Cardiac muscle cell (in vitro differentiated cells and primary cell): Measurements from ENCODE around the gene VPREB3. TPM values are rescaled to one million over a fixed set of nuclear protein-coding genes. Genes with fewer than 3 reads are reported as not detected.

ENCODE experiments used
- DNase-seq, 2 donors: peaks; one replicate each; pipeline versions ENCODE4 v3.0.0 to v3.0.0-alpha.2; 2010 to 2017; ENCODE audit warnings: low read depth in 1 of 2, low spot score in 1 of 2
- H3K27ac ChIP-seq: fragments of 200-600 bp; sonication (generic); 2 replicates; pipeline ENCODE4 v1.5.1; 2016
- H3K27me3 ChIP-seq: fragments of 200-600 bp; sonication (generic); 2 replicates; pipeline ENCODE4 v1.6.0; 2016; ENCODE audit warnings: control low read depth
- H3K36me3 ChIP-seq: fragments of 200-600 bp; sonication (generic); 2 replicates; pipeline ENCODE4 v1.5.1; 2016; ENCODE audit warnings: control low read depth
- H3K4me1 ChIP-seq: fragments of 200-600 bp; sonication (generic); 2 replicates; pipeline ENCODE4 v1.8.1; 2017; ENCODE audit warnings: low read depth, mild to moderate bottlenecking, mixed run types
- H3K4me3 ChIP-seq: fragments of 200-600 bp; sonication (generic); 2 replicates; pipeline ENCODE4 v1.5.1; 2016; ENCODE audit warnings: mild to moderate bottlenecking
- H3K9me3 ChIP-seq: fragments of 200-600 bp; sonication (generic); 2 replicates; pipeline ENCODE4 v1.5.1; 2017; ENCODE audit warnings: low read depth, mild to moderate bottlenecking, control low read depth
- polyA plus RNA-seq: library from polyadenylated mRNA; unstranded; fragments of >200 nt; fragmentation: Nextera tagmentation; extraction: Ambion mirVana; gene quantifications from 2 replicates; pipeline ENCODE4 v1.2.1, GENCODE V29; 2016
- total RNA-seq: library from RNA; depleted of rRNA; stranded (reverse); fragments of >200 nt; gene quantifications from 2 replicates; pipeline ENCODE4 v1.2.3, GENCODE V29; 2016
- TF ChIP-seq, protein P1 (sequence below): IDR thresholded peaks from 2 replicates; pipeline ENCODE4 v1.5.1; 2012; ENCODE audit warnings: low read depth, mild to moderate bottlenecking, low read length

The VPREB3 gene
- total and polyA plus RNA-seq, 2 experiments from 2014 or later = 2.5 to 3.5 TPM

GRCh38 chr22:23764899-23765881, 11.0 kb upstream of the VPREB3 start:
- TF ChIP-seq, protein P1, sequence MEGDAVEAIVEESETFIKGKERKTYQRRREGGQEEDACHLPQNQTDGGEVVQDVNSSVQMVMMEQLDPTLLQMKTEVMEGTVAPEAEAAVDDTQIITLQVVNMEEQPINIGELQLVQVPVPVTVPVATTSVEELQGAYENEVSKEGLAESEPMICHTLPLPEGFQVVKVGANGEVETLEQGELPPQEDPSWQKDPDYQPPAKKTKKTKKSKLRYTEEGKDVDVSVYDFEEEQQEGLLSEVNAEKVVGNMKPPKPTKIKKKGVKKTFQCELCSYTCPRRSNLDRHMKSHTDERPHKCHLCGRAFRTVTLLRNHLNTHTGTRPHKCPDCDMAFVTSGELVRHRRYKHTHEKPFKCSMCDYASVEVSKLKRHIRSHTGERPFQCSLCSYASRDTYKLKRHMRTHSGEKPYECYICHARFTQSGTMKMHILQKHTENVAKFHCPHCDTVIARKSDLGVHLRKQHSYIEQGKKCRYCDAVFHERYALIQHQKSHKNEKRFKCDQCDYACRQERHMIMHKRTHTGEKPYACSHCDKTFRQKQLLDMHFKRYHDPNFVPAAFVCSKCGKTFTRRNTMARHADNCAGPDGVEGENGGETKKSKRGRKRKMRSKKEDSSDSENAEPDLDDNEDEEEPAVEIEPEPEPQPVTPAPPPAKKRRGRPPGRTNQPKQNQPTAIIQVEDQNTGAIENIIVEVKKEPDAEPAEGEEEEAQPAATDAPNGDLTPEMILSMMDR = no peak
- DNase-seq = no peak
- Histone ChIP-seq H3K4me1 (peaks cover 25% of the 10 kb centered on the region), H3K36me3 (no peaks in the 10 kb centered on the region), H3K4me3 (no peak overlapping the region), H3K27me3 (no peaks in the 10 kb centered on the region), H3K9me3 (no peaks in the 10 kb centered on the region), H3K27ac (no peak overlapping the region)

- TF ChIP-seq, protein P1 = no peak
- Histone ChIP-seq H3K36me3 (no peaks in the 10 kb centered on the region), H3K27me3 (no peaks in the 10 kb centered on the region), H3K4me3 (no peak overlapping the region), H3K9me3 (no peaks in the 10 kb centered on the region), H3K4me1 (peaks cover 24% of the 10 kb centered on the region), H3K27ac (no peak overlapping the region)
- DNase-seq = no peak
Observed at GRCh38 chr22:23763954-23764353, 9.7 kb upstream of the VPREB3 start.

DNA sequence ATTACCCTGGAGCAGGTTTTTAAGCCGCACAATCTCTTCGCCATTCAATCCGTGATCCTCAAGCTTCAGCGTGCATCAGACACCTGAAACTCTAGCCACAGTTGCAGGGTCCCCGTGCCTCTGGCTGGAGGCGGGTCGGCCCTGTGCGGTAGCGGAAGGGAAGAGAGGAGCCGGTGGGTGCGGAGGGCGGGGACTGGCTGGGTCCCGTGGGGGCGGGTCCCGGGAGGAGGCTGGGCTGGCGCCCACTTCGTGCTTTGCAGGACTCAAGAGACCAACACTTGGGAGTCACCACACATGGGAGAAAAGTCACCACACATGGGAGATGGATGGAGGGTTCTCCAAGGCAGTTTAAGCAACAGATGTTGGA, 9.3 kb upstream of the VPREB3 start:
- Histone ChIP-seq H3K27ac (no peak overlapping the region), H3K4me1 (peaks cover 20% of the 10 kb centered on the region), H3K4me3 (no peak overlapping the region), H3K36me3 (no peaks in the 10 kb centered on the region), H3K27me3 (no peaks in the 10 kb centered on the region), H3K9me3 (no peaks in the 10 kb centered on the region)
- TF ChIP-seq, protein P1 = no peak
- DNase-seq = peak in 1 of 2 donors; percentile 44

DNA sequence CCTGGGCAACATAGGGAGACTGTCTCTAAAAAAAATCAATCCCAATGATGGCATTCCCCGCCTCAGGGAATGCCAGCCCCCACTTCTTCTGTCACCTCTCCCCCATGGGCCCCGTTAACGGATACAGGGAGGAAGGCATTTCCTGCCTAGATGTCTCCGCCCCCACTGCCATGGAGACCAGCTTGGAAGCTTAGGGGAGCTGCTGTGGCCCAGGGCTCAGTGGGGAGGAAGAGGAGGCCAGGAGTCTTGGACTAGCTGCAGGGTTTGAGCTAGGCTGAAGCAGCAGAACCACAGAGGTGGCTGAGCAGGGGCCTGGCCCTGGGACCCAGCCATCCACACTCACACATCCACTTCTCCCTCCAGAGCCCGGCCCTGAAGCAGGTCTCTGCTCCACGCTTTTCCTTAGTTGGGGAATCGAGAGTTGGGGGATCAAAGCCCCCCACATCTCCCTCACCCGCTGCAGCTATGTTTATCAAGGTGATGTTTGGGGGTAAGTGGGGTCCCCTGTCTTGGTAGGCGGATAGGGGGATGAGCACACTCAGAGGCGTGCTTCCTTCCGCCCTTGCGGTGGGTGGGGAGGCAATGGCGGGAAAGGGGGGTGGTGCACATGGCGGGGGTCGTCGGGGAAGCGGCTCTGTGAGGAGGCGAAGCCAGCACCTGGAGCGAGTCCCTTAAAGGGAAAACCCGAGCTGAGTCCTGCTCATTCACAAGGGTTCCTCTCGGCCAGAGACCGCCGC, 8.8 kb upstream of the VPREB3 start, which contains the start of gene C22orf15:
C22orf15 (plus strand) TSS at position 149 of the 737 bp plus-strand sequence; CDS start at position 466, 317 bp downstream.
- Histone ChIP-seq H3K27ac (no peak within 1 kb of the TSS), H3K9me3 (no peaks in the 10 kb centered on the region), H3K36me3 (no peaks in the 10 kb centered on the region), H3K4me1 (peaks cover 18% of the 10 kb centered on the region), H3K27me3 (no peaks in the 10 kb centered on the region), H3K4me3 (no peak within 1 kb of the TSS)
- TF ChIP-seq, protein P1 = no peak
- peak in 1 of 2 donors; percentile 66 for DNase-seq

GRCh38 chr22:23760056-23760455, 5.8 kb upstream of the VPREB3 start:
- no peak overlapping the region for H3K4me3 ChIP-seq

More at GRCh38 chr22:23760056-23760455, 5.8 kb upstream of the VPREB3 start:
- Histone ChIP-seq H3K4me1 (peaks cover 11% of the 10 kb centered on the region), H3K36me3 (no peaks in the 10 kb centered on the region), H3K9me3 (no peaks in the 10 kb centered on the region), H3K27ac (no peak overlapping the region), H3K27me3 (no peaks in the 10 kb centered on the region)
- no peak for DNase-seq
- TF ChIP-seq, protein P1 = no peak
